Caco-2 (cell line): Measurements from ENCODE around the gene BCO1. TPM values are rescaled to one million over a fixed set of nuclear protein-coding genes. Genes with fewer than 3 reads are reported as not detected.

ENCODE experiments used
- BruUV-seq: library from RNA; stranded (reverse); fragments of 400-500 nt; replicated peaks from 2 replicates; lab custom pipeline; 2021; lab: Mats Ljungman, UMichigan
- CTCF ChIA-PET: fragments of 300-600 bp; sonication (Branson Sonifier 250); formaldehyde crosslinking; loops from one replicate; lab custom pipeline; 2022; ENCODE audit warnings: antibody characterized with exemption; lab: Charles Lee
- POLR2A ChIA-PET: fragments of 300-600 bp; sonication (Branson Sonifier 250); formaldehyde crosslinking; loops from one replicate; lab custom pipeline; 2022; ENCODE audit warnings: antibody characterized with exemption; lab: Charles Lee
- DNase-seq, 2 experiments: peaks; one replicate each; pipeline versions ENCODE4 v3.0.0 to v3.0.0-alpha.2; 2020 to 2022
- H3K27me3 ChIP-seq: replicated peaks from 2 replicates; pipeline ENCODE4 v1.6.0; 2011; ENCODE audit warnings: low read length; ENCODE audit not compliant: control insufficient read depth, insufficient read depth
- H3K36me3 ChIP-seq: 2 replicates; pipeline ENCODE4 v1.5.1; 2011; ENCODE audit warnings: low read length; ENCODE audit not compliant: control insufficient read depth, insufficient read depth
- H3K4me1 ChIP-seq: fragments of 250-450 bp; sonication (Bioruptor Pico); 2 replicates; pipeline ENCODE4 v1.5.1; 2020; ENCODE audit warnings: mild to moderate bottlenecking
- H3K4me3 ChIP-seq: 2 replicates; pipeline ENCODE4 v1.5.1; 2011; ENCODE audit warnings: low read depth, mild to moderate bottlenecking, control low read depth, low read length
- H3K9me3 ChIP-seq: fragments of 250-450 bp; sonication (Bioruptor Pico); 2 replicates; pipeline ENCODE4 v1.5.1; 2020; ENCODE audit warnings: mild to moderate bottlenecking, moderate library complexity
- H3K27ac Mint-ChIP-seq: one replicate; pipeline ENCODE4 v1.8.0; 2022; ENCODE audit warnings: mixed read lengths; ENCODE audit not compliant: unreplicated experiment
- H3K27me3 Mint-ChIP-seq: one replicate; pipeline ENCODE4 v1.8.0; 2022; ENCODE audit warnings: mixed read lengths; ENCODE audit not compliant: insufficient read depth, unreplicated experiment
- H3K36me3 Mint-ChIP-seq: one replicate; pipeline ENCODE4 v1.8.0; 2022; ENCODE audit warnings: mild to moderate bottlenecking, mixed read lengths; ENCODE audit not compliant: insufficient read depth, unreplicated experiment
- H3K4me1 Mint-ChIP-seq: one replicate; pipeline ENCODE4 v1.8.0; 2022; ENCODE audit warnings: low read depth, mixed read lengths; ENCODE audit not compliant: unreplicated experiment
- H3K4me3 Mint-ChIP-seq: one replicate; pipeline ENCODE4 v1.8.0; 2022; ENCODE audit warnings: mild to moderate bottlenecking, moderate library complexity, mixed read lengths; ENCODE audit not compliant: unreplicated experiment
- H3K9me3 Mint-ChIP-seq: one replicate; pipeline ENCODE4 v1.8.0; 2022; ENCODE audit warnings: mixed read lengths; ENCODE audit not compliant: unreplicated experiment
- intact Hi-C: fragments of 100-400 bp; cut with micrococcal nuclease; formaldehyde crosslinking; loops from one replicate; pipeline ENCODE4 v1.10.0; 2022; ENCODE audit not compliant: unreplicated experiment
- total RNA-seq: library from RNA; stranded (reverse); gene quantifications from 2 replicates; pipeline ENCODE4 v1.2.3, GENCODE V29; 2022
- TF ChIP-seq, protein P1 (sequence below), 2 experiments: fragments of 200-600 bp in 1 of 2; IDR thresholded peaks; 1 replicate in 1 of 2; 2 replicates in 1 of 2; pipeline versions ENCODE4 v1.5.1 to v1.8.0; 2011 to 2022; ENCODE audit warnings: antibody characterized with exemption in 1 of 2, control low read depth in 1 of 2, inconsistent platforms in 1 of 2, low read depth in 1 of 2, low read length in 1 of 2, mild to moderate bottlenecking in 1 of 2, moderate library complexity in 1 of 2; ENCODE audit not compliant: insufficient read depth in 1 of 2, severe bottlenecking in 1 of 2, unreplicated experiment in 1 of 2

Gene BCO1
- total RNA-seq, 1 experiment from 2014 or later, result 0.91 TPM

DNA sequence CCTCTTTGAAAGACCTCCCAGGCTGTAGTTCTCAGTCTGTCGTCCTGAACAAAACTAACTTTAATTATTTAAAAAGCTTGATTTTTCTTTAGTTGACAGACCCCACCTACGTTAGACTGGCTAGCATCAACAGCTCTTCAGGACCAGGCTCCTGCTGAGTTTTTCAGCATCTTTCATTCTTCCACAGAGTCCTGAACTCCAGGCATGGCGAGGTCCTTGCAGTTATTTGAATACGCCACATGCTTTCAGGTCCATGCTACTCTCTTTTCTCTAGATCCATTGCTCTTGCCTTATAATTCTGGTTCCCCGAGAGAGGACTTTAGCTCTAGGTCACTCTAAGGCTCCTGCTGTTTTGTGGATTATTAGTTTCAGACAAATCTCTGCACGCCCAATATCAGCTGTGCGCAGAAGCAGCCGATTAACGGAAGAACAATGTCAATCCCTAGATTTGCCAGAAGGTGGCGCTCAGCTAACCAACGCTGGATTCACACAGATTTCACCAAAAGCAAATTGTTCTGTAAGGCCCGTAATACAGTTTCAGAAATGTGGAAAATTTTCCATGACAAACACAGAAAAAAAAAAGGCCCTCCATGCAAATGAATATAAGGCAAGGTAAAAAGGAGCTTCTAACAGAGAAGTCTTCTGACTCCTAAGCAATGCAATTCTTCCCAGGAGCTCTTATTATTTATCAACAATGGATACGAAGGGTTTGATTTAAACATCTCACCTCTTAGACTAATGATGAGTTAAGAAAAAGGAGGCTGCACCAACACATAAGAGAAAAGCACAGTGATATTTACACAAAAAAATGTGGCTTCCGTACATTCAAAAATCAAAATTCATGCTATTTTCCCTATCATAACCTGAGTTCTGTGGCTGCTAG is 33.5 kb upstream of the BCO1 start:
- DNase-seq, result peak in 1 of 2 experiments; percentile 55
- H3K4me1 ChIP-seq, result no peaks in the 10 kb centered on the region
- CTCF ChIA-PET, result interaction anchor here (0.6 to 1.4 kb wide), 11 partner anchors 8 to 418 kb away, joined by 3 to 9 read pairs (median 3); partner anchors contain the start of genes ATMIN, BCO1 and GAN
- H3K9me3 ChIP-seq, result no peaks in the 10 kb centered on the region
- POLR2A ChIA-PET, result no interaction called here
- no peaks in the 10 kb centered on the region for H3K9me3 Mint-ChIP-seq
- H3K4me3 Mint-ChIP-seq, result no peak overlapping the region
- intact Hi-C loops, result loop anchor here (1.0 to 5.0 kb wide), 3 partner anchors 16 to 532 kb away; partner anchors contain the start of gene GAN
- no peak overlapping the region for H3K27ac Mint-ChIP-seq
- H3K36me3 Mint-ChIP-seq, result no peaks in the 10 kb centered on the region
- no peak overlapping the region for H3K4me3 ChIP-seq
- H3K4me1 Mint-ChIP-seq, result peaks cover 6% of the 10 kb centered on the region
- no peaks in the 10 kb centered on the region for H3K27me3 ChIP-seq
- peaks cover 2% of the 10 kb centered on the region for H3K27me3 Mint-ChIP-seq
- BruUV-seq, result no TSS peak
- TF ChIP-seq, protein P1, sequence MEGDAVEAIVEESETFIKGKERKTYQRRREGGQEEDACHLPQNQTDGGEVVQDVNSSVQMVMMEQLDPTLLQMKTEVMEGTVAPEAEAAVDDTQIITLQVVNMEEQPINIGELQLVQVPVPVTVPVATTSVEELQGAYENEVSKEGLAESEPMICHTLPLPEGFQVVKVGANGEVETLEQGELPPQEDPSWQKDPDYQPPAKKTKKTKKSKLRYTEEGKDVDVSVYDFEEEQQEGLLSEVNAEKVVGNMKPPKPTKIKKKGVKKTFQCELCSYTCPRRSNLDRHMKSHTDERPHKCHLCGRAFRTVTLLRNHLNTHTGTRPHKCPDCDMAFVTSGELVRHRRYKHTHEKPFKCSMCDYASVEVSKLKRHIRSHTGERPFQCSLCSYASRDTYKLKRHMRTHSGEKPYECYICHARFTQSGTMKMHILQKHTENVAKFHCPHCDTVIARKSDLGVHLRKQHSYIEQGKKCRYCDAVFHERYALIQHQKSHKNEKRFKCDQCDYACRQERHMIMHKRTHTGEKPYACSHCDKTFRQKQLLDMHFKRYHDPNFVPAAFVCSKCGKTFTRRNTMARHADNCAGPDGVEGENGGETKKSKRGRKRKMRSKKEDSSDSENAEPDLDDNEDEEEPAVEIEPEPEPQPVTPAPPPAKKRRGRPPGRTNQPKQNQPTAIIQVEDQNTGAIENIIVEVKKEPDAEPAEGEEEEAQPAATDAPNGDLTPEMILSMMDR (IDR thresholded peaks at IDR 0.05; ENCODE audit: insufficient read depth in 1 of 2, low read depth in 1 of 2, low read length in 1 of 2, severe bottlenecking in 1 of 2, unreplicated experiment in 1 of 2), result peak; percentile 80
- H3K36me3 ChIP-seq, result no peaks in the 10 kb centered on the region

DNA sequence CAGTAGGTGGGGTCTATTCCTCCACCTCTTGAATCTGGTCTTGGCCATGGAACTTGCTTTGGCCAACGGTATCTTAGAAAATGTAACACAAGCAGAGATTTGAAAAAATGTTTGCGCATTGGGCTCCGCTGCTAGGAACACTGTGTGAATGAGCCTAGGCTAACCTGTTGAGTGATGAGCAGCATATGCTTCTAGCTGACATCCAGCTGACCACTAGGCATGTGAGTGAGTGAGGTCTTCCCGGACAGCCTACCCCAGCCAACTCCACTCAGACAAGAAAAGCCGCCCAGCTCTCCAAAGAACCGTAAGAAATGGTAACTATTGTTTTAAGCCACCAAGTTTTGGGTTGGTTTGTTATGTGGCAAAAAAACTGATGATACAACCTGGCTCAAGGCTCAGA is 31.4 kb upstream of the BCO1 start:
- no peaks in the 10 kb centered on the region for H3K36me3 ChIP-seq
- TF ChIP-seq, protein P1 (IDR thresholded peaks at IDR 0.05; ENCODE audit: insufficient read depth in 1 of 2, low read depth in 1 of 2, low read length in 1 of 2, severe bottlenecking in 1 of 2, unreplicated experiment in 1 of 2), result no peak
- no peak overlapping the region for H3K4me3 ChIP-seq
- Mint-ChIP-seq H3K4me3 (no peak overlapping the region), H3K4me1 (peaks cover 6% of the 10 kb centered on the region), H3K9me3 (no peaks in the 10 kb centered on the region), H3K27me3 (peaks cover 9% of the 10 kb centered on the region), H3K27ac (no peak overlapping the region), H3K36me3 (no peaks in the 10 kb centered on the region)
- no peaks in the 10 kb centered on the region for H3K27me3 ChIP-seq
- ChIA-PET CTCF (no interaction called here), POLR2A (no interaction called here)
- no TSS peak for BruUV-seq
- DNase-seq, result no peak
- H3K9me3 ChIP-seq, result no peaks in the 10 kb centered on the region
- no peaks in the 10 kb centered on the region for H3K4me1 ChIP-seq
- intact Hi-C loops, result loop anchor here (5.0 kb wide), 1 partner anchor 530 kb away; no protein-coding TSS in a partner anchor

- no peaks in the 10 kb centered on the region for H3K9me3 ChIP-seq
- no peaks in the 10 kb centered on the region for H3K36me3 ChIP-seq
- POLR2A ChIA-PET, result no interaction called here
- CTCF ChIA-PET, result interaction anchor here (0.8 kb wide), 1 partner anchor 104 kb away, joined by 4 read pairs; the partner anchor contains the start of gene GAN
- Mint-ChIP-seq H3K4me1 (no peaks in the 10 kb centered on the region), H3K4me3 (no peak overlapping the region), H3K27ac (no peak overlapping the region), H3K27me3 (peaks cover 6% of the 10 kb centered on the region), H3K9me3 (no peaks in the 10 kb centered on the region), H3K36me3 (no peaks in the 10 kb centered on the region)
- intact Hi-C loops, result no loop called here
- H3K27me3 ChIP-seq, result no peaks in the 10 kb centered on the region
- TF ChIP-seq, protein P1 (IDR thresholded peaks at IDR 0.05; ENCODE audit: insufficient read depth in 1 of 2, low read depth in 1 of 2, low read length in 1 of 2, severe bottlenecking in 1 of 2, unreplicated experiment in 1 of 2), result no peak
- no peak overlapping the region for H3K4me3 ChIP-seq
- H3K4me1 ChIP-seq, result peaks cover 6% of the 10 kb centered on the region; the same call in 1 of the 2 replicates
- no peak for DNase-seq
- no TSS peak for BruUV-seq
Observed at GRCh38 chr16:81210807-81211206, 27.7 kb upstream of the BCO1 start.
